Measurements from ENCODE around the gene VPS29.

Gene VPS29

GRCh38 chr12:110543252-110543959 is 41.5 kb upstream of the VPS29 start:
- H2AFZ ChIP-seq (ENCODE audit: low read depth), result no peak overlapping the region
- H4K20me1 ChIP-seq (ENCODE audit: insufficient read depth), result no peaks in the 10 kb centered on the region
- no peak overlapping the region for H3K4me3 ChIP-seq (IDR thresholded peaks at IDR 0.05; ENCODE audit: insufficient read depth, low read depth, low read length)
- TF ChIP-seq CTCF (conservative IDR thresholded peaks at IDR 0.05; ENCODE audit: low read depth, low read length), result no peak
- no peak overlapping the region for H3K9ac ChIP-seq
- H3K27me3 ChIP-seq (ENCODE audit: insufficient read depth, low read depth), result no peaks in the 10 kb centered on the region
- H3K4me2 ChIP-seq, result no peak overlapping the region
- H3K79me2 ChIP-seq (ENCODE audit: insufficient read depth, low read depth), result no peaks in the 10 kb centered on the region
- peak overlapping the region; percentile 15; the same call in 1 of the 2 replicates for H3K27ac ChIP-seq
- H3K36me3 ChIP-seq (ENCODE audit: insufficient read depth), result no peaks in the 10 kb centered on the region
- H3K4me1 ChIP-seq (ENCODE audit: low read depth, poor library complexity, severe bottlenecking), result peaks cover 5% of the 10 kb centered on the region

- no peaks in the 10 kb centered on the region for H3K79me2 ChIP-seq (ENCODE audit: insufficient read depth, low read depth)
- H3K36me3 ChIP-seq (ENCODE audit: insufficient read depth), result no peaks in the 10 kb centered on the region
Observed at GRCh38 chr12:110540048-110540447, 38.1 kb upstream of the VPS29 start.

GRCh38 chr12:110538869-110539622 is 37.1 kb upstream of the VPS29 start:
- no peaks in the 10 kb centered on the region for H4K20me1 ChIP-seq (ENCODE audit: insufficient read depth)
- TF ChIP-seq CTCF (conservative IDR thresholded peaks at IDR 0.05; ENCODE audit: low read depth, low read length), result no peak
- no peak overlapping the region for H3K9ac ChIP-seq

More at GRCh38 chr12:110540048-110540447, 38.1 kb upstream of the VPS29 start:
- Histone ChIP-seq H3K27ac (no peak overlapping the region), H3K4me1 (ENCODE audit: low read depth, poor library complexity, severe bottlenecking) (peaks cover 5% of the 10 kb centered on the region), H4K20me1 (ENCODE audit: insufficient read depth) (no peaks in the 10 kb centered on the region), H3K4me3 (IDR thresholded peaks at IDR 0.05; ENCODE audit: insufficient read depth, low read depth, low read length) (no peak overlapping the region), H3K4me2 (no peak overlapping the region), H2AFZ (ENCODE audit: low read depth) (no peak overlapping the region), H3K9ac (no peak overlapping the region), H3K27me3 (ENCODE audit: insufficient read depth, low read depth) (no peaks in the 10 kb centered on the region)
- TF ChIP-seq CTCF (conservative IDR thresholded peaks at IDR 0.05; ENCODE audit: low read depth, low read length), result no peak

GRCh38 chr12:110537605-110538409 is 35.9 kb upstream of the VPS29 start:
- no peaks in the 10 kb centered on the region for H3K36me3 ChIP-seq (ENCODE audit: insufficient read depth)
- H3K9ac ChIP-seq, result no peak overlapping the region
- H3K4me1 ChIP-seq (ENCODE audit: low read depth, poor library complexity, severe bottlenecking), result peaks cover 20% of the 10 kb centered on the region
- H3K4me2 ChIP-seq, result no peak overlapping the region
- no peaks in the 10 kb centered on the region for H3K79me2 ChIP-seq (ENCODE audit: insufficient read depth, low read depth)
- no peak overlapping the region for H3K4me3 ChIP-seq (IDR thresholded peaks at IDR 0.05; ENCODE audit: insufficient read depth, low read depth, low read length)
- no peaks in the 10 kb centered on the region for H4K20me1 ChIP-seq (ENCODE audit: insufficient read depth)
- H3K27ac ChIP-seq, result no peak overlapping the region
- H3K27me3 ChIP-seq (ENCODE audit: insufficient read depth, low read depth), result no peaks in the 10 kb centered on the region
- no peak for TF ChIP-seq CTCF (conservative IDR thresholded peaks at IDR 0.05; ENCODE audit: low read depth, low read length)
- no peak overlapping the region for H2AFZ ChIP-seq (ENCODE audit: low read depth)

More at GRCh38 chr12:110538869-110539622, 37.1 kb upstream of the VPS29 start:
- no peak overlapping the region for H3K4me3 ChIP-seq (IDR thresholded peaks at IDR 0.05; ENCODE audit: insufficient read depth, low read depth, low read length)
- H3K36me3 ChIP-seq (ENCODE audit: insufficient read depth), result no peaks in the 10 kb centered on the region
- no peaks in the 10 kb centered on the region for H3K79me2 ChIP-seq (ENCODE audit: insufficient read depth, low read depth)
- no peak overlapping the region for H3K27ac ChIP-seq
- no peak overlapping the region for H2AFZ ChIP-seq (ENCODE audit: low read depth)
- H3K27me3 ChIP-seq (ENCODE audit: insufficient read depth, low read depth), result no peaks in the 10 kb centered on the region
- no peak overlapping the region for H3K4me2 ChIP-seq
- H3K4me1 ChIP-seq (ENCODE audit: low read depth, poor library complexity, severe bottlenecking), result peaks cover 13% of the 10 kb centered on the region

Data from KMS-11 (cell line).